Memory B cell (primary cell): ENCODE measurements around the gene COQ9.
"Not testable (repeated sequence)": the region's sequence is repeated elsewhere in the genome, so short reads cannot be mapped to it uniquely, and the experiment has no call there.

Experiments
- ATAC-seq: fragments of 150-1000 bp; cut with Tn5 transposase; 2 replicates; pipeline ENCODE4 v1.10.0; 2021; ENCODE audit warnings: low read depth, mild to moderate bottlenecking, moderate library complexity
- DNase-seq, 2 donors: peaks; one replicate each; pipeline ENCODE4 v3.0.0; 2022; ENCODE audit warnings: low spot score in 2 of 2
- H3K27ac Mint-ChIP-seq: one replicate; pipeline ENCODE4 v1.8.0; 2022; ENCODE audit warnings: mild to moderate bottlenecking, moderate library complexity, mixed read lengths
- H3K27me3 Mint-ChIP-seq: one replicate; pipeline ENCODE4 v1.8.0; 2022; ENCODE audit warnings: mixed read lengths
- H3K36me3 Mint-ChIP-seq: one replicate; pipeline ENCODE4 v1.8.0; 2022; ENCODE audit warnings: mild to moderate bottlenecking, mixed read lengths
- H3K4me1 Mint-ChIP-seq: one replicate; pipeline ENCODE4 v1.8.0; 2022; ENCODE audit warnings: mixed read lengths
- H3K4me3 Mint-ChIP-seq: one replicate; pipeline ENCODE4 v1.8.0; 2022; ENCODE audit warnings: mild to moderate bottlenecking, moderate library complexity, mixed read lengths
- H3K9me3 Mint-ChIP-seq: one replicate; pipeline ENCODE4 v1.8.0; 2022; ENCODE audit warnings: mixed read lengths

The COQ9 gene

GRCh38 chr16:57413733-57414132, 33.5 kb upstream of the COQ9 start:
- DNase-seq (no peak), ATAC-seq (peak; percentile 14)
- Mint-ChIP-seq H3K36me3 (no peaks in the 10 kb centered on the region), H3K27me3 (no peaks in the 10 kb centered on the region), H3K9me3 (no peaks in the 10 kb centered on the region), H3K4me3 (peak overlapping the region; percentile 2), H3K4me1 (peaks cover 41% of the 10 kb centered on the region), H3K27ac (peak overlapping the region; percentile 31)

GRCh38 chr16:57416084-57416483, 31.2 kb upstream of the COQ9 start:
- DNase-seq, result no peak
- H3K9me3 Mint-ChIP-seq, result no peaks in the 10 kb centered on the region
- ATAC-seq, result no peak
- no peaks in the 10 kb centered on the region for H3K36me3 Mint-ChIP-seq
- no peak overlapping the region for H3K4me3 Mint-ChIP-seq
- peak overlapping the region; percentile 83 for H3K27ac Mint-ChIP-seq
- peaks cover 38% of the 10 kb centered on the region for H3K4me1 Mint-ChIP-seq
- no peaks in the 10 kb centered on the region for H3K27me3 Mint-ChIP-seq

- no peak overlapping the region for H3K4me3 Mint-ChIP-seq
- no peaks in the 10 kb centered on the region for H3K9me3 Mint-ChIP-seq
- no peaks in the 10 kb centered on the region for H3K36me3 Mint-ChIP-seq
- peaks cover 27% of the 10 kb centered on the region for H3K4me1 Mint-ChIP-seq
- H3K27me3 Mint-ChIP-seq, result no peaks in the 10 kb centered on the region
- DNase-seq (no peak), ATAC-seq (no peak)
- H3K27ac Mint-ChIP-seq, result no peak overlapping the region
These were observed 27.8 kb upstream of the COQ9 start for GRCh38 chr16:57419506-57419905.

GRCh38 chr16:57422026-57422944, 25.0 kb upstream of the COQ9 start:
- Mint-ChIP-seq H3K4me1 (peaks cover 14% of the 10 kb centered on the region), H3K4me3 (no peak overlapping the region), H3K27ac (peak overlapping the region; percentile 40), H3K9me3 (no peaks in the 10 kb centered on the region), H3K27me3 (no peaks in the 10 kb centered on the region), H3K36me3 (peaks cover 2% of the 10 kb centered on the region)
- no peak for DNase-seq
- ATAC-seq, result no peak

GRCh38 chr16:57423152-57423551, 24.1 kb upstream of the COQ9 start:
- DNase-seq (no peak), ATAC-seq (no peak)
- H3K9me3 Mint-ChIP-seq, result no peaks in the 10 kb centered on the region
- H3K36me3 Mint-ChIP-seq, result peaks cover 8% of the 10 kb centered on the region
- H3K4me3 Mint-ChIP-seq, result no peak overlapping the region
- no peak overlapping the region for H3K27ac Mint-ChIP-seq
- peaks cover 11% of the 10 kb centered on the region for H3K4me1 Mint-ChIP-seq
- H3K27me3 Mint-ChIP-seq, result no peaks in the 10 kb centered on the region

- Mint-ChIP-seq H3K27ac (no peak overlapping the region), H3K4me3 (no peak overlapping the region), H3K36me3 (peaks cover 18% of the 10 kb centered on the region), H3K9me3 (no peaks in the 10 kb centered on the region), H3K4me1 (peaks cover 4% of the 10 kb centered on the region), H3K27me3 (no peaks in the 10 kb centered on the region)
- ATAC-seq (no peak), DNase-seq (no peak)
These were observed 22.7 kb upstream of the COQ9 start for GRCh38 chr16:57424583-57424982.

GRCh38 chr16:57426356-57426755, 20.9 kb upstream of the COQ9 start:
- Mint-ChIP-seq H3K4me3 (no peak overlapping the region), H3K4me1 (peaks cover 3% of the 10 kb centered on the region)
- no peak for ATAC-seq

GRCh38 chr16:57427307-57427706, 20.0 kb upstream of the COQ9 start:
- H3K27ac Mint-ChIP-seq, result no peak overlapping the region

More at GRCh38 chr16:57426356-57426755, 20.9 kb upstream of the COQ9 start:
- peaks cover 32% of the 10 kb centered on the region for H3K36me3 Mint-ChIP-seq
- no peak overlapping the region for H3K27ac Mint-ChIP-seq
- H3K27me3 Mint-ChIP-seq, result no peaks in the 10 kb centered on the region
- DNase-seq, result no peak
- no peaks in the 10 kb centered on the region for H3K9me3 Mint-ChIP-seq

GRCh38 chr16:57427824-57428223, 19.5 kb upstream of the COQ9 start:
- H3K27ac Mint-ChIP-seq, result no peak overlapping the region
- no peak overlapping the region for H3K4me3 Mint-ChIP-seq
- no peaks in the 10 kb centered on the region for H3K4me1 Mint-ChIP-seq
- H3K27me3 Mint-ChIP-seq, result no peaks in the 10 kb centered on the region
- peaks cover 36% of the 10 kb centered on the region for H3K36me3 Mint-ChIP-seq
- H3K9me3 Mint-ChIP-seq, result no peaks in the 10 kb centered on the region
- DNase-seq, result no peak
- ATAC-seq, result no peak

More at GRCh38 chr16:57427307-57427706, 20.0 kb upstream of the COQ9 start:
- no peak overlapping the region for H3K4me3 Mint-ChIP-seq
- no peaks in the 10 kb centered on the region for H3K9me3 Mint-ChIP-seq
- no peak for ATAC-seq
- H3K27me3 Mint-ChIP-seq, result no peaks in the 10 kb centered on the region
- H3K36me3 Mint-ChIP-seq, result peaks cover 35% of the 10 kb centered on the region
- H3K4me1 Mint-ChIP-seq, result peaks cover 2% of the 10 kb centered on the region
- DNase-seq, result no peak

GRCh38 chr16:57430955-57431354, 16.3 kb upstream of the COQ9 start:
- peaks cover 50% of the 10 kb centered on the region for H3K36me3 Mint-ChIP-seq
- DNase-seq (no peak), ATAC-seq (no peak)
- no peak overlapping the region for H3K27ac Mint-ChIP-seq
- no peaks in the 10 kb centered on the region for H3K9me3 Mint-ChIP-seq
- H3K4me1 Mint-ChIP-seq, result no peaks in the 10 kb centered on the region
- H3K27me3 Mint-ChIP-seq, result no peaks in the 10 kb centered on the region
- no peak overlapping the region for H3K4me3 Mint-ChIP-seq

- Mint-ChIP-seq H3K36me3 (peaks cover 48% of the 10 kb centered on the region), H3K4me3 (no peak overlapping the region), H3K4me1 (no peaks in the 10 kb centered on the region), H3K9me3 (no peaks in the 10 kb centered on the region), H3K27me3 (no peaks in the 10 kb centered on the region), H3K27ac (no peak overlapping the region)
- DNase-seq (no peak), ATAC-seq (no peak)
These were observed 14.8 kb upstream of the COQ9 start for GRCh38 chr16:57432505-57432904.

- no peak for DNase-seq
- Mint-ChIP-seq H3K36me3 (peaks cover 44% of the 10 kb centered on the region), H3K27ac (no peak overlapping the region), H3K4me1 (no peaks in the 10 kb centered on the region), H3K27me3 (no peaks in the 10 kb centered on the region), H3K9me3 (no peaks in the 10 kb centered on the region), H3K4me3 (no peak overlapping the region)
- ATAC-seq, result no peak
These were observed 14.3 kb upstream of the COQ9 start for GRCh38 chr16:57432989-57433388.

- Mint-ChIP-seq H3K27me3 (no peaks in the 10 kb centered on the region), H3K4me1 (no peaks in the 10 kb centered on the region), H3K36me3 (peaks cover 41% of the 10 kb centered on the region), H3K4me3 (no peak overlapping the region), H3K27ac (peak overlapping the region; percentile 47), H3K9me3 (no peaks in the 10 kb centered on the region)
- ATAC-seq (no peak), DNase-seq (no peak)
These were observed 13.3 kb upstream of the COQ9 start for GRCh38 chr16:57434003-57434402.

GRCh38 chr16:57435838-57436237, 11.4 kb upstream of the COQ9 start:
- DNase-seq, result no peak
- no peaks in the 10 kb centered on the region for H3K4me1 Mint-ChIP-seq
- no peak overlapping the region for H3K27ac Mint-ChIP-seq
- H3K9me3 Mint-ChIP-seq, result peaks cover 2% of the 10 kb centered on the region
- no peaks in the 10 kb centered on the region for H3K27me3 Mint-ChIP-seq
- ATAC-seq, result no peak
- peaks cover 47% of the 10 kb centered on the region for H3K36me3 Mint-ChIP-seq
- H3K4me3 Mint-ChIP-seq, result no peak overlapping the region

GRCh38 chr16:57439947-57440346, 7.3 kb upstream of the COQ9 start:
- H3K27me3 Mint-ChIP-seq, H3K27ac Mint-ChIP-seq, H3K9me3 Mint-ChIP-seq, H3K4me3 Mint-ChIP-seq, ATAC-seq, H3K4me1 Mint-ChIP-seq, DNase-seq: not testable (repeated sequence)
- peaks cover 28% of the 10 kb centered on the region for H3K36me3 Mint-ChIP-seq
